Stimulated activated CD8-positive, alpha-beta memory T cell treated with anti-CD3 and anti-CD28 coated beads, Interleukin-4, amount 100 ng/mL, for 4 hours (primary cell): ENCODE measurements around the gene KCNN3.
"Not testable (repeated sequence)": the region's sequence is repeated elsewhere in the genome, so short reads cannot be mapped to it uniquely, and the experiment has no call there.

Experiments used
- DNase-seq, 2 donors: peaks; one replicate each; pipeline ENCODE4 v3.0.0-alpha.2; 2020; ENCODE audit warnings: low read depth in 2 of 2, low spot score in 1 of 2

KCNN3 gene

GRCh38 chr1:154870115-154870571, at the start of gene KCNN3:
TSS of gene KCNN3 (minus strand) at chr1:154870281. CDS start at chr1:154869964, 317 bp downstream.
- DNase-seq: peak; percentile 32 to 43

DNA sequence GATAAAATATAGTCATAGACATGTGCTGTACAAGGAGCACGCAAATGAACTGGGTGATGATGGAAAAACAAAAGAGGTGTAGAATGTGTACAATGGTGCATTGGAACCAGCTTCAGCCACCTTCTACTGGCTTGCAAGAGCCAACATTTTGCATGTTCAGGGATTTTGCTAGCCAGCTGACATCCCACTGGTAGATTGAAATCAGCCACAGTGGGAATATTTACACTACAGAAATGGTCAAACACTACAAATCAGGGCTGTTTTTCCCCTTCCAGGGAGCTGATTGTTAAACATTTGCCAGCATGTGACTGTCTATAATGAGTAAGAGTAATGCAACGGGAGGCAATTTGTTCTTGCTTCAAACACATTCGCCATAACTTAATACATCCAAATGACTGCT, 43.2 kb upstream of the KCNN3 start:
- no peak for DNase-seq

DNA sequence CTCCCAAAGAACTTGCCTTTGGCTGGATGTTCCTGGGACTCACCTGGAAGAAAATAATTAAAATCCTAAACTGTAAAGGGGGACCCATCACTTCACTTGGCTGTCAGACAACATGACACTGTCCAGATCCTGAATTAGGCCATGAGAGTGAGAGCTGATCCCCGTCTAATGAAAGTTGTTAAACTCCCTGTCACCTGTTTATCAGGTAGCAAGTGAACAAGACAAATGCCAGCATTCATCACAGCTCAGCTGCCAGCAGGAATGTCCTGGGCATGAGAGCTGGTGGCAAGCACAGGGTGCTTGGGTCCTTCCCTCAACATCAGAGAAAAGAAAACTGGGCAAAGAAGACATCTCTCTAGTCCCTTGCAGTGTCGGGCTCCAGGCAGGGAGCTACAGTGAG, 42.7 kb upstream of the KCNN3 start:
- DNase-seq: no peak

GRCh38 chr1:154911691-154912550, 41.8 kb upstream of the KCNN3 start:
- DNase-seq: no peak

GRCh38 chr1:154910851-154911250, 40.8 kb upstream of the KCNN3 start:
- no peak for DNase-seq

- no peak for DNase-seq
These were observed 38.9 kb upstream of the KCNN3 start for GRCh38 chr1:154908937-154909336.

DNA sequence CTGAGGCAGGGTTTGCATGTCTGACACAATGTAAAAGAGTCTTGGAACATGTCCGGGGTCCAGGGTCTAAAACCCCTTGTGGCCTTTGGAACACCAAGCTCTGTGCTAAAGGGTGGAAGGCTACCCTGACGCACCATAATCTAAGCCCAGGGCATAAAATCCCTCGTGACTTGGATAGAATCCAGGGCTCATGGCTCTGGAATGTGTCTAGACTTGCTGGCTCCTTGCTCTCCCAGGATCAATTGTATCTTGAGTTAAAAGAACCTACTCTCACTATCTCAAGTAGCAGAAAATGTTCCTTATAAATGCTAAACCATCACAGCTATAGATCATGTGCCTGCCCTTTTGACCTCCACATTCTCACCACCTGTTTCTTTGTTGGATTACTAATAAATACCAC, 38.0 kb upstream of the KCNN3 start:
- DNase-seq: not testable (repeated sequence)

- DNase-seq: no peak
These were observed 36.6 kb upstream of the KCNN3 start for GRCh38 chr1:154906621-154907081.

DNA sequence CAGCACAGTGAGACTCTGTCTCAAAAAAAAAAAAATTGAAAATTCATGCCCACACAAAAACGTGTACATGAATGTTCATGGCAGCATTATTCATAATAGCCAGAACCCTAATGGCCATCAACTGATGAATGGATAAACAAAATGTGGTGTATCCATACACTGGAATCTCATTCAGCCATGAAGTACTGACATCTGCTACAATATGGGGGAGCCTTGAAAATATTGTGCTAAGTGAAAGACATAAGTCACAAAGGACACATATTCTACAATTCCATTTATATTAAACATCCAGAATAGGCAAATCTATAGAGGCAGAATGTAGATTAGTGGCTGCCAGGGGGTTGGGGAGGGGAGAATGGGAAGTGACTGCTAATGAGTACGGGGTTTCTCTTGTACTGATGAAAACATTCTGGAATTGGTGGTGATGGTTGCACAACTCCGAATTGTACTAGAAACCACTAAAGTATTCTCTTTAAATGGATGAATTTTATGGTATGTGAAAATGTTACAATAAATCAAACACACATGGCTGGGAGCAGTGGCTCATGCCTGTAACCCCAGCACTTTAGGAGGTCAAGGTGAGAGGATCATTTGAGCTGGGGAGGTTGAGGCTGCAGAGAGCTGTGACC, 33.0 kb upstream of the KCNN3 start:
- no peak for DNase-seq

DNA sequence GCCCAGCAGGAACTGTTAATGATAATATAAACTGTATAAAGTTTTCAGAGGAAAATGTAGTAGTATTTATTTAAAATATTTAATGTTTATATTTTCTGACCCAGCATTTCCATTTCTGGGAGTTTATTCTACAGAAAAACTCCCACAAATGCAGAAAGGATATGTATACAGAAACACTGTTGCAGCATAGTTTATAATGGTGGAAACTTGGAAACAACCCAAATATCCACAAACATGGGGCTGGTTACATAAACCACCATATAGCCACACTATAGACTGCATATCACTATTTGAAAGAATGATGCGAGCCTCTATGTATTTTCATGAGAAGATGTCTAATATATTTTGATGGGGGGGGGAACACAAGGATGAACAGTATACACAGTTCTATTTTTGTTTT, 31.5 kb upstream of the KCNN3 start:
- no peak for DNase-seq

DNA sequence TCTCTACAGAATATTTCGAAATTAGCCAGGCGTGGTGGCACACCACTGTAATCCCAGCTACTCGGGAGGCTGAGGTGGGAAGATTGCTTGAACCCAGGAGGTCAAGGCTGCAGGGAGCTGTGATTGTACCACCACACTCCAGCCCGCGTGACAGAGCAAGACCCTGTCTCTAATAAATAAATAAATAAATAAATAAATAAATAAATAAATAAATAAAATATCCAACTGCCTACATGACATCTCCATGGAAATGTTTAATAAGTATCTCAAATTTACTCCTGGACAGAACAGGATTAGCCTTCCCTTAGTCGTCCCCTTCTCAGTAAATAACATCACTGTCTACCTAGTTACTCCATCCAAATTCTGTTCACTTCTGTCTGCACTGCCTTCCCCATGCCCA, 29.0 kb upstream of the KCNN3 start:
- no peak for DNase-seq

- DNase-seq: no peak
These were observed 26.7 kb upstream of the KCNN3 start for GRCh38 chr1:154896771-154897286.

DNA sequence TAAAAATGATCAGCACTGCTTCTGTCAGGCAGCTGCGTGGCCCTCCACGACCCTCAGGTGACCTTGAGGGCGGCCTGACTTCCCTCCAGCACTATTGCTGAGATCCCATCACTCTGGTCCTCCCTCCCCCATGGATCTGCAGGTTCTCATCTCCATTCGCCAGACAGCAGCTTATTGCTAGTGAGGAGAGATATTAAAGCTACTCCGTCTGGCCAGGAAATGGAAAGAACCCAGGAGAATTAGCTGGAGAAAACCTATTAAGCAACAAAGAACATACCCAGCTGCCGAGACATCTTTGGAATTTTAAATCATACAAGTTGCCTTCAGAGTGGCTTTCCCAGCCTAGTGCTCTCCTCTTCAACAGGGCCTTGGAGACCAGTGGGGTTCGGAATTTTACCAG, 25.7 kb upstream of the KCNN3 start:
- no peak for DNase-seq

GRCh38 chr1:154891452-154891851, 21.4 kb upstream of the KCNN3 start:
- DNase-seq: no peak

DNA sequence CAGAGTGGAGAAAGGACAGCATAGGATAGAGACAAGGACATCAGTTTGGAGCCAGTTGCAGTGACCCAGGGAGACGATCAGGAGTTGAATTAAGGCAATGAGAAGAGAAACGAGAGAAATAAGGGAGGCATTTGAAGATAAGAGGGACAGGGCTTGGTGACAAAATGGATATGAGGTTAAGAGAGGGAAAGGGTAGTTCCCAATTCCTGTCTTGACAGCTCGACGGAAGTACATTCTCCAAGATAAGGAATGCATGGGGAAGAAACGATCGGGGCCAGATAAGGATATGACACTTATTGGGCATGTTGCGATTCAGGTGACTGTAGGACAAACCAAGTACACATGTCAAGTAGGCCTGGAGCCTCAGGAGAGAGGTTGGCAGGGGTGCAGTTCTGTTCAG, 18.7 kb upstream of the KCNN3 start:
- no peak for DNase-seq

DNA sequence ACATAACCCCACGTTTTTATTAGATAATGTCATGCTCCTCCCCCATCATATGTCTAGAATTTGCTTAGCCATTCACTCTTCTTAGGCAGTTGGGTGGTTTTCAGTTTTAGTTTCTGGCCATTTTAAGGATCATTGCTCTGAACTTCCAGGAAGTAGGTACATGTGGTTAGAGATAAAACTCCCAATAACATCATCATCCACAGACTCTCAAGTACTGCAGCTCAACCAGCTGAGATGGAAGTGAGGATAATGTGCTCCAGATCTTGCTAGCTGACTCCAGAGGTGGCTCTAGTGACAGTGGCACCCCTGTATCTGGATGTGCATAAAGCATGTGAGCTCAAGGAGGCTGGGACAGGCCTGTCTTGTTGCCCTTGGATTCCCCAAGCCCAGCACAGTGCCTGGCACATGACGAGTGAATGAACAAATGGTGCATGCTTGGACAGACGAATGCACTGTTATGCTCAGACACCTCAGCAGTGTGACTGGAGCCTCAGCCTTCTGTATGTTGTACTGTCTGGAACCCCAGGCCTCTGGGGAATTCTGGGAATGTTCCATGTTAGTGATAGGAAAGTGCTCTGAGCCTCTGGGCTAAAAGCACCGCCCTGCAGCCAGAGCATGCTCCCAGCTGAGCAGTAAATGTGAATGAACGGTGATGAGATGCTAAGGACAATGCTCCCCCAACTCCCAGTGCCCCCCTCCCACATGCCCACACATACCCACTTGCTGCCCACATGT, 16.4 kb upstream of the KCNN3 start:
- DNase-seq: no peak

DNA sequence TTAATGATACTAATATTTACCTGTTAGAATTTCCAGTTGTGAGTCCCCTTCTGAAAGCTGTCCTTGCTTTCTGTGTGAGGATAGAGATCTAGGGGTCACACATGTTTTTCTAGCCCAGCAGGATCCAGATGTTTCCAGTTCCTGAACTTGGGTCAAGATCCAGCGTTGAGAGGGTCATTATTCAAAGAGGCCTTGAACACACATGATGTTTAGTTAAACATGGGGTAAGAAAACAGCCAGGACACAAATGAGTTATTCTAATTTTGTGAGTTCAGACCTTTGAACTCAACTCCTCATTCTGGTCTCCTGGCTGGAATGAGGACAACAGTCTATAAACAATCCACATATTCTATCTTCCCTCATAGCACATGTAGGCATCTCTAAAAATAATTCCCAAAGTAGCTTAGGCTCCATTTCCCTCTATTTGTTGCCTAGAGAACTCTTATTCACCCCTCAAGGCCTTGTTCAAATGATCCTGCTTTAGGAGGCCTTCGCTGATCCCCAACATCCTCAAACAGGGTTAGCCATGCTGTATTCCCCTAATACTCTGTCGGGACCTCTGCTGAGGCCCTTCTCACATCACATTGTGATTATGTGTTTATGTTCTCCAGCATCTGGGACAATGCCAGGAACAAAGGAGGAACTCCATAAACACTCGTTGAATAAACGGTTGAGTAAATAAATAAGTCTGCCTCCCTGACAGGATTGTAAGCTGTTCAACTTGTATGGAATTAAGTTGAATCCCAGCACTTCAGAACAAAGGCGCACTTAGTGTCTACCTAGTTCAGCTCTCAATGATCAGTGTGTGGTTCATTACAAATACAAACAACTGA, 15.0 kb upstream of the KCNN3 start:
- no peak for DNase-seq

DNA sequence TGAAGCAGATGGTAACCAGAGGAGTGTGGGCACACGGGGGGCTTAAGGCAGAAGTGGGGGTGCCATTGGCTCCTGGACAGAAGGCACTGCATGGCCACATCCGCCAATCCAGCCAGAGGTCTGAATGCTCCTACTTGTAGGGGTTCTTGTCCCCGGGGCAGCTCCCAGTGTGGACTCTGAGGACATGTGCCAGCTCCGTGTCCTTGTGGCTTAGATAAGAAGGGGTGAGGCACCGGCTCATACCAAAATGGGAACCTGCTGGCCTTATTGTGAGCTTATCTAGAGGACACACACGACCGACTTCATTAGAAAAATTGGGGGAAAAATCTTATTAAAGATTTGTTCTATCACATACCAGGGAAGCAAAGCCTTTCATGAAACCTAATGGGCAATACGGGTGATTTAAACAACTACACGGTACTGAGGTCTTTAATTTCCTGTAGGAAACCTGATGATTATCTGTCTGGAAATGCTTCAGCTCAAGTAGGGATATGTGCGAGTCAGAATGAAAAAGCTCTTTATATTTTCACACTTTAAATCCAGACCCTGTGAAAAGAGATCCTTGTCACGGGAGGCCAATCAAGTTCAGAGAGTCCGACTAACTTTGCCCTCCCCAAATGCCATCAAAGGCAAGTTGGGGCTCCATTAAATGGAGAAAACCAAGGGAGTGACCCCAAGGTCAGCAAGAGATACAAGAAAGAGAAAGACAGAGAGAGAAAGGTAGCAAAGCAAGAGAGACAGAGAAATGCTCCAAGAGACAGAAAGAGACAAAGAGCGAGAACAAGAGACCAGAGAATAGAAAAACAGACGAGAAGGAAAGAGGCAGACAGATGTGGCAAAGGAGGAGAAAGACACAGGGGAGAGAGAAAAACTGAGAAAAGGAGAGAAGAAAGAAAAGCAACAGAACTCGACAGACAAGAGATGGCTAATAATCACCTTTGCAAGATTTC, 14.1 kb upstream of the KCNN3 start:
- DNase-seq: no peak

- DNase-seq: no peak
These were observed 11.9 kb upstream of the KCNN3 start for GRCh38 chr1:154881820-154882535.
